Measurements from ENCODE around the gene ANKDD1B. TPM values are rescaled to one million over a fixed set of nuclear protein-coding genes. Genes with fewer than 3 reads are reported as not detected.

ANKDD1B gene
- total and polyA plus RNA-seq, 2 of the 8 experiments (the other 6 are each of a cell fraction or from before 2014, with no cell fraction given) = 0.08 to 0.22 TPM

GRCh38 chr5:75712091-75712490 lies 100.8 kb downstream of the ANKDD1B start:
- Histone ChIP-seq H3K79me1 (ENCODE audit: low read depth, low read length) (peaks cover 3% of the 10 kb centered on the region; the same call in 1 of the 2 replicates), H3K14ac (ENCODE audit: insufficient read length) (no peak overlapping the region), H4K8ac (ENCODE audit: extremely low read depth, insufficient read depth, low read length) (no peak overlapping the region), H2BK15ac (ENCODE audit: low read length) (no peak overlapping the region), H2BK20ac (ENCODE audit: low read length) (no peak overlapping the region), H4K20me1 (replicated peaks in 1 of 2; ENCODE audit: control insufficient read depth in 1 of 2, insufficient read depth in 2 of 2, low read length in 2 of 2) (peaks cover 0 to 2% of the 10 kb centered on the region in 2 experiments), H3K4me2 (ENCODE audit: insufficient read depth in 1 of 2, low read depth in 2 of 2, low read length in 2 of 2) (no peak overlapping the region), H2BK120ac (replicated peaks; ENCODE audit: low read depth, low read length) (no peak overlapping the region), H3K27ac (ENCODE audit: low read depth, low read length) (no peak overlapping the region), H3K56ac (replicated peaks; ENCODE audit: insufficient read length, low read depth, low read length) (no peak overlapping the region), H2BK12ac (ENCODE audit: low read depth, low read length) (no peak overlapping the region), H3K23me2 (ENCODE audit: low read depth, low read length) (peaks cover 5% of the 10 kb centered on the region), H3K79me2 (ENCODE audit: control insufficient read depth in 1 of 2, insufficient read depth in 2 of 2, low read length in 2 of 2) (peaks cover 3 to 17% of the 10 kb centered on the region in 2 experiments; a peak in 3 of 4 replicates), H3K23ac (ENCODE audit: insufficient read length) (no peak overlapping the region), H3K18ac (ENCODE audit: extremely low read depth, low read length) (no peak overlapping the region), H3K4me3 (ENCODE audit: extremely low read depth in 1 of 4, insufficient read depth in 2 of 4, low read depth in 3 of 4, low read length in 4 of 4) (no peak overlapping the region), H2AK5ac (ENCODE audit: low read depth, low read length) (no peak overlapping the region), H2BK5ac (ENCODE audit: low read depth, low read length) (no peak overlapping the region), H3K27me3 (replicated peaks in 1 of 4; ENCODE audit: control insufficient read depth in 3 of 4, extremely low read depth in 1 of 4, insufficient read depth in 3 of 4, low read length in 3 of 4) (no peaks in the 10 kb centered on the region), H3K4me1 (replicated peaks in 1 of 4; ENCODE audit: control insufficient read depth in 3 of 4, insufficient read depth in 4 of 4, low read length in 3 of 4) (peaks cover 0 to 2% (median 0%) of the 10 kb centered on the region in 4 experiments; a peak in 3 of 7 replicates), H2AFZ (ENCODE audit: low read length) (no peak overlapping the region), H3K9ac (replicated peaks in 1 of 4; ENCODE audit: extremely low read depth in 1 of 4, low read depth in 3 of 4, low read length in 3 of 4) (no peak overlapping the region), H4K91ac (replicated peaks; ENCODE audit: insufficient read length, low read length) (no peak overlapping the region), H3K36me3 (ENCODE audit: control insufficient read depth in 2 of 4, insufficient read depth in 4 of 4, low read length in 3 of 4) (peaks cover 0 to 7% (median 2%) of the 10 kb centered on the region in 4 experiments; a peak in 4 of 8 replicates), H3K9me3 (ENCODE audit: insufficient read depth in 2 of 2, low read depth in 1 of 2, low read length in 1 of 2) (no peaks in the 10 kb centered on the region), H3K4ac (replicated peaks; ENCODE audit: insufficient read length, low read depth, low read length) (no peak overlapping the region), H4K5ac (ENCODE audit: insufficient read length, low read depth, low read length) (no peak overlapping the region)
- CTCF ChIA-PET (ENCODE audit: partially characterized antibody) = interaction anchor here (0.7 kb wide), 1 partner anchor 29 kb away, joined by 3 read pairs; no protein-coding TSS in a partner anchor
- TF ChIP-seq CTCF (IDR thresholded peaks at IDR 0.05; ENCODE audit: control extremely low read depth in 1 of 3, insufficient read depth in 1 of 3, low read depth in 1 of 3, low read length in 3 of 3) (no peak), KDM1A (IDR thresholded peaks at IDR 0.05; ENCODE audit: borderline replicate concordance, low read length) (no peak), BACH1 (IDR thresholded peaks at IDR 0.05; ENCODE audit: low read length) (no peak)
- TF ChIP-seq, protein P1, sequence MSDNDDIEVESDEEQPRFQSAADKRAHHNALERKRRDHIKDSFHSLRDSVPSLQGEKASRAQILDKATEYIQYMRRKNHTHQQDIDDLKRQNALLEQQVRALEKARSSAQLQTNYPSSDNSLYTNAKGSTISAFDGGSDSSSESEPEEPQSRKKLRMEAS (IDR thresholded peaks at IDR 0.05) = no peak
- POLR2A ChIA-PET (ENCODE audit: partially characterized antibody) = no interaction called here
- WGBS, 2 experiments (ENCODE audit: extremely low coverage in 1 of 2, insufficient coverage in 1 of 2, insufficient read length in 1 of 2, insufficient replicate concordance in 2 of 2, low coverage in 1 of 2, low lambda C conversion rate in 2 of 2, missing lambda C conversion rate in 1 of 2) = 88% methylated on average over 2 of the region's 2 CpGs; no CpG with 5 or more reads in 1 of the 2 experiments
- DNase-seq (ENCODE audit: low read depth in 1 of 2, low spot score in 2 of 2) = no peak
- no peak for FAIRE-seq

Measured in H1 (cell line).